PFSK-1 (cell line): ENCODE results near the gene FNDC3A.

Experiments
- FOXP2 ChIP-seq: optimal IDR thresholded peaks from 2 replicates; pipeline ENCODE3; 2011; ENCODE audit warnings: borderline replicate concordance, control low read depth, inconsistent platforms; ENCODE audit not compliant: insufficient read depth; ENCODE audit errors: extremely low read length, extremely low read depth
- POLR2AphosphoS5 ChIP-seq: IDR thresholded peaks from 2 replicates; pipeline ENCODE4 v1.6.1; 2012; ENCODE audit warnings: low read depth, mild to moderate bottlenecking, control low read depth, low read length, moderate library complexity
- SIN3A ChIP-seq: IDR thresholded peaks from 2 replicates; pipeline ENCODE4 v1.6.1; 2012; ENCODE audit warnings: mild to moderate bottlenecking, low read length, moderate library complexity, borderline replicate concordance; ENCODE audit not compliant: insufficient read depth
- TAF1 ChIP-seq: IDR thresholded peaks from 2 replicates; pipeline ENCODE4 v1.6.1; 2012; ENCODE audit warnings: low read length, control low read depth, borderline replicate concordance; ENCODE audit not compliant: insufficient read depth
- TF ChIP-seq, protein P1 (sequence below), 2 experiments: IDR thresholded peaks; 2 replicates each; pipeline versions ENCODE4 v1.6.1 to v1.8.0; 2011 to 2012; ENCODE audit warnings: low read depth in 2 of 2, low read length in 2 of 2, control low read depth in 1 of 2, inconsistent platforms in 1 of 2, mild to moderate bottlenecking in 1 of 2, moderate library complexity in 1 of 2; ENCODE audit not compliant: insufficient read depth in 1 of 2

DNA sequence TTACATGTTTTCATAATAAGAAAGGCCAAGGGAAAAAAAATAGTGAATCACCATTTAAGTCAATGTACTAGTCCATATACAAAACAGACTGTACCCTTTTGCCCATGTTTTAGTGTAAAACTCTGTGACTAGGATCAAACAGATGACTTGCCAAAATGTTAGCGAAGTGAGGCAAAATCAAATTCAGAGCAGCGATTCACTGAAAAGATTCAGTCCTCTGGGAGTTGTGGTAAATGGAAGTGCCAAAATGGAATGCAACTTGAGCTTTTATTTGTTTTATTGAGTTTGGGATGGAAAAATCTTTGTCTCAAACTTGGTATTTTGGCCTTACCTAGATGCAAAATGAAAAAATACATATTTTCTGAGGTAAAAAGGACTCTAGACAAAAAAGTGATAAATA, 281.1 kb downstream of the FNDC3A start:
- TF ChIP-seq, protein P1, sequence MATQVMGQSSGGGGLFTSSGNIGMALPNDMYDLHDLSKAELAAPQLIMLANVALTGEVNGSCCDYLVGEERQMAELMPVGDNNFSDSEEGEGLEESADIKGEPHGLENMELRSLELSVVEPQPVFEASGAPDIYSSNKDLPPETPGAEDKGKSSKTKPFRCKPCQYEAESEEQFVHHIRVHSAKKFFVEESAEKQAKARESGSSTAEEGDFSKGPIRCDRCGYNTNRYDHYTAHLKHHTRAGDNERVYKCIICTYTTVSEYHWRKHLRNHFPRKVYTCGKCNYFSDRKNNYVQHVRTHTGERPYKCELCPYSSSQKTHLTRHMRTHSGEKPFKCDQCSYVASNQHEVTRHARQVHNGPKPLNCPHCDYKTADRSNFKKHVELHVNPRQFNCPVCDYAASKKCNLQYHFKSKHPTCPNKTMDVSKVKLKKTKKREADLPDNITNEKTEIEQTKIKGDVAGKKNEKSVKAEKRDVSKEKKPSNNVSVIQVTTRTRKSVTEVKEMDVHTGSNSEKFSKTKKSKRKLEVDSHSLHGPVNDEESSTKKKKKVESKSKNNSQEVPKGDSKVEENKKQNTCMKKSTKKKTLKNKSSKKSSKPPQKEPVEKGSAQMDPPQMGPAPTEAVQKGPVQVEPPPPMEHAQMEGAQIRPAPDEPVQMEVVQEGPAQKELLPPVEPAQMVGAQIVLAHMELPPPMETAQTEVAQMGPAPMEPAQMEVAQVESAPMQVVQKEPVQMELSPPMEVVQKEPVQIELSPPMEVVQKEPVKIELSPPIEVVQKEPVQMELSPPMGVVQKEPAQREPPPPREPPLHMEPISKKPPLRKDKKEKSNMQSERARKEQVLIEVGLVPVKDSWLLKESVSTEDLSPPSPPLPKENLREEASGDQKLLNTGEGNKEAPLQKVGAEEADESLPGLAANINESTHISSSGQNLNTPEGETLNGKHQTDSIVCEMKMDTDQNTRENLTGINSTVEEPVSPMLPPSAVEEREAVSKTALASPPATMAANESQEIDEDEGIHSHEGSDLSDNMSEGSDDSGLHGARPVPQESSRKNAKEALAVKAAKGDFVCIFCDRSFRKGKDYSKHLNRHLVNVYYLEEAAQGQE (IDR thresholded peaks at IDR 0.05; ENCODE audit: insufficient read depth in 1 of 2, low read depth in 2 of 2, low read length in 2 of 2) = no peak
- TF ChIP-seq POLR2AphosphoS5 (no peak), FOXP2 (no peak), SIN3A (no peak), TAF1 (no peak)
